ENCODE data around the gene FAM120B.

DNA sequence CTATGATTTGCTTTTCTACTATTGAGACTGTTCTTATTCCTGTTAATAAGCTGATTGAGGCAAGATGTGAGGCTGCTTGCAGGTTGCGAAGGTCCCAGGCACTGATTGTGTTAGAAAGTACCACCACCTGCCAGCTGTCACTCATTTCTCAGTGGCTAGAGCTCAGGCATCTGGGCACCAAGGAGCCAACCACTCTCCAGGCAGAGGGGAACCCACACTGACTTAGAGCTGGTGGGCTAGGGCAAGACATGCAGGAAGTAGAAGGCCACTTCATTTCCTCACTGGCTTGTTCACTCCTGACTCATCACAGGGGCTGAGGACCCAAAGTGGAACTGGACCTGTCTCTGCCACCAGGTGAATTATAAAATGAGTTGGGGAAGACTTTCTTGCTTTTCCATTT, 7.9 kb upstream of the FAM120B start:
- TF ChIP-seq POLR2A (IDR thresholded peaks at IDR 0.05; ENCODE audit: low read depth, low read length) = no peak
- TF ChIP-seq, protein P1, sequence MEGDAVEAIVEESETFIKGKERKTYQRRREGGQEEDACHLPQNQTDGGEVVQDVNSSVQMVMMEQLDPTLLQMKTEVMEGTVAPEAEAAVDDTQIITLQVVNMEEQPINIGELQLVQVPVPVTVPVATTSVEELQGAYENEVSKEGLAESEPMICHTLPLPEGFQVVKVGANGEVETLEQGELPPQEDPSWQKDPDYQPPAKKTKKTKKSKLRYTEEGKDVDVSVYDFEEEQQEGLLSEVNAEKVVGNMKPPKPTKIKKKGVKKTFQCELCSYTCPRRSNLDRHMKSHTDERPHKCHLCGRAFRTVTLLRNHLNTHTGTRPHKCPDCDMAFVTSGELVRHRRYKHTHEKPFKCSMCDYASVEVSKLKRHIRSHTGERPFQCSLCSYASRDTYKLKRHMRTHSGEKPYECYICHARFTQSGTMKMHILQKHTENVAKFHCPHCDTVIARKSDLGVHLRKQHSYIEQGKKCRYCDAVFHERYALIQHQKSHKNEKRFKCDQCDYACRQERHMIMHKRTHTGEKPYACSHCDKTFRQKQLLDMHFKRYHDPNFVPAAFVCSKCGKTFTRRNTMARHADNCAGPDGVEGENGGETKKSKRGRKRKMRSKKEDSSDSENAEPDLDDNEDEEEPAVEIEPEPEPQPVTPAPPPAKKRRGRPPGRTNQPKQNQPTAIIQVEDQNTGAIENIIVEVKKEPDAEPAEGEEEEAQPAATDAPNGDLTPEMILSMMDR (conservative IDR thresholded peaks at IDR 0.05; ENCODE audit: low read depth, low read length) = no peak
- TF ChIP-seq RFX5 (IDR thresholded peaks at IDR 0.05; ENCODE audit: low read depth, low read length) = no peak
- no peak for TF ChIP-seq CEBPB (IDR thresholded peaks at IDR 0.05; ENCODE audit: low read depth, low read length)
- no peak for TF ChIP-seq SMC3 (IDR thresholded peaks at IDR 0.05; ENCODE audit: low read depth, low read length)
- TF ChIP-seq CHD1 (IDR thresholded peaks at IDR 0.05; ENCODE audit: low read depth, low read length) = no peak
- TF ChIP-seq RCOR1 (IDR thresholded peaks at IDR 0.05; ENCODE audit: insufficient replicate concordance, low read length) = no peak
- no peak for TF ChIP-seq MXI1 (IDR thresholded peaks at IDR 0.05; ENCODE audit: borderline replicate concordance, low read depth, low read length)
- no peak for TF ChIP-seq RAD21 (IDR thresholded peaks at IDR 0.05; ENCODE audit: low read length)
- no peak for TF ChIP-seq MAFK (IDR thresholded peaks at IDR 0.05; ENCODE audit: low read depth, low read length)
